NCI-H1105 treated with DMSO at 0.1 percent for 48 hours (cell line): ENCODE results near the gene AGAP1.

Source experiments
- DNase-seq: peaks from one replicate; lab custom pipeline; 2025; lab: John Stamatoyannopoulos, UW

AGAP1 gene

DNA sequence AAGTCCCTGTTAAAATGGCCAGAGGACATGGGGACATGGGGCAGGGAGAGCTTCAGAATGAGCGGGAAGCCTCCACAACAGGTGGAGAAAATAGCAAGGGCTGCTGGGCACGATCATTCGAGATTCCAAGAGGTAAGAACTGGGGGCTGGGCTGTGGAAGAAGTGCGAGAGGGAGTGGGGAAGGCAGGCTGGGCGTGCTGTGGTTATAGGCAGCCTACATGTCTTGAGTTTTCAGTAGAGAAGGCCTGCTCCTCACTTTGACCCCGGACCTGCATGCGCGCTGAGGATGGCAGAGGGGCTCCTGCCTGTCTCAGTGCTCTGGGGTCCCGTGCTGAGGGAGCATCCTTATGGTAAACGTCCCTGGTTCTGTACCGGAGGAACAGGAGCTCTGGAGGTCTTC lies 115.5 kb downstream of the AGAP1 start:
- no peak for DNase-seq

DNA sequence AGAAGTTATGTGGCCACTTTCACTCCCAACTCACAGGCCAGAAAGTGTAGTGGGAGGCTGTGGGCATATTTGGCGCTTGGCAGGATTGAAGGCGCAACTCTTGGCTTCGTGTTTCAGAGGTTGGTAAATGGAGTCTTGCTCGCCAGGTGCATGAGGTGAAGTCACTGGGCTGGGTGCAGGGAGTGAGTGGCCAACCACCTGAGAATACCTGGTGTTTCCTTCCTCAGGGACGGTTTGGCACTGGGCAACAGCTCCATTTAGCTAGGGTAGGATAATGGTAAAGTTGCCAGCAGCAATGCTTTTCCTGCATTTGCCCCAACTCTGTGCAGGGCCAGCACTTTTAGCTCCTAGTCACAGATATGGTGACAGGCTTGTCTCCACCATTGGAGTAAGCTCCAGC lies 115.9 kb downstream of the AGAP1 start:
- DNase-seq = no peak

DNA sequence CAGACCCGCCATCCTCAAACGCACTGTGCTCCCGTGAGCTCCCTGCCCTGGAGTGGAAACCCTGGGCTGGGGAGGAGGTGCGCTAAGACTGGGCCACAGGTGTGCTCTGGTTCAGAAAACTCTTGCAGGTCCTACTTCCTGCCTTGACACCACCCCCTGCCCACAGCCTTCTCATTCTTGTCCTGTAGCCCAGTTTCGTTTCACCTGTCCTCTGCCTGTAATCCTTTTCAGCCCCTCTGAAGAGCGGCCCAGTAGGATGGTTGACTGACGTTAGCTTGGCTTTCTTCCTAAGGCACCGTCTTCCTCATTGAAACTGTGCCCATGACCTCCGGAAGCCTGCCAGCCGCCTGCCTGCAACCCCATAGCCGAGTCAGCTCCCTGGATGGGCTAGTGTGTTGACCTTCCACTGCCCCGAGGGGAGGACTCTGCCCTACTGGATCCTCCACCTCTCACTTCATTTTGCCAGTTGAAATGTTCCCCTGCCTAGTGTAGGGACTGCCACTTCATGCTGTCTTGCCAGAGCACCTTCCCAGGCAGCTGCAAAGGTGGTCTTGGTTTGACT lies 116.9 kb downstream of the AGAP1 start:
- no peak for DNase-seq

DNA sequence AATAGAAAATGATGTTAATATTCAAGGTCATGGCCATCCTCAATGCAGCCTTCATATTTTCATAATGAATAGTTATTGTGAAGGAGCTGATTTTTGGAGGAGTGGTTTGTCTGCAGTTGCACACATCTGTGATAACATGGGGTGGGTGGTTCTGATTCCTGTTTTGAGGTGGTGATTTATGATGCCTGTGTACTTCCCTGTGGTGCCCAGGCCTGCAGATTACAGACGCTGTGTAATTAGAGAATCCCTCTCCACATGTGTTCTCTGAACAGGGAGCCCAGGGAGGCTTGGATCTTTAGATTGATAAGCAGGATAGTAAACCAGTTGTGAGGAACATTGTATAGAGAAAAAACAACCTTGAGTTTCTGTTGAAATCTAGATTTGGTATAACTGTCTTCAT lies 117.5 kb downstream of the AGAP1 start:
- DNase-seq = peak; percentile 27

DNA sequence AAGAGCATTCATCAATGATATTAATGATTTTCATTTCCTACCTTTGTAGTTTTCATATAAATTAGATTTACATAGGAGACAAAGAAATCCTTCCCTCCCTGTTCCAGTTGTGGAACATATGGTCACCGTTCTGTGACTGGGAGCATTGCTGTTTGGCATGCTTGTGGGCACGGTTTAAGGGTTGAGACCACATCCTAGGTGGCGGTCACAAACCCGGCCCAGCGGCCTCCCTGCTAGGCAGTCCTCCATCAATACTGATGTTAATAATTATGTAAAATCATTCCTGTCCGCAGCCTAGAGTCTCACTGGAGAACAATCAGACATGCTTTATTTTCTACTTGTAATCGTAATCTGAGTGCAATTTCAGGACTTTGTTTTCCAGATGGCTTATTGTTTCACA lies 117.9 kb downstream of the AGAP1 start:
- no peak for DNase-seq

DNA sequence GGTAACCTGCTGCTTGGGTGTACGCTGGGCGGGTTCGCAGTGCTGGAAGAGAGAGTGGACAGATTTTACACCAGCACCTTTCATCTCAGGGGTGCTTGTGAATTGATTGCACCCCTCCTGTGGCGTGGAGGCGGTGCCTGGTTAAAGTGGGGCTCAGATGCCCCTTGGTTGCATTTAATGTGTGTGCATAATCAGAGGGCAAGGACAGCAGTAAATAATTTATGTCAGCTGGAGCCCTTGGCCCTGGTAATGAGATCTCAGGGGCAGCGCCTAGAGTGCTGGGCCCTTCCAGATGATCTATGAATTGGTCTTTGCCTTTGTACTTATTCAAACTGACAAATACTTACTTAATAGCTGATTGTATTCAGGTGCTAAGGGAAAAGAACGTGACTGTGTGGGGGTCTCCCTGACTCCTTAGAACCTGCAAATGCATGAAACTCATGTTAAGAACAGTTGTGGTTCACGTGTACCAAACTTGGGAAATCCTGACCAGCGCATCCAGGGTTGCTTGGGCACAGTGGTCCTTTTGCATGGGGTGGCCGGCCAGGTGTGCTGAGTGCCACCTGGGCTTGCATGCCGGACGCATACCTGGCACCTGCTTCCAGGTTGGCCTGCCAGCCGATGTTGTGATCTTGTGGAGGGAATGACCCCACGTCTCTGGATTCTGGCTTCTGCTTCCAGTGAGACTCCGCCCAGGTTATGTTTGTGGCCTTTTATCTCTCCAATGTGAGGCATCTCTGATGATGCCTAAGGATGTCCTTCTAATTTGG lies 118.5 kb downstream of the AGAP1 start:
- DNase-seq = peak; percentile 42

DNA sequence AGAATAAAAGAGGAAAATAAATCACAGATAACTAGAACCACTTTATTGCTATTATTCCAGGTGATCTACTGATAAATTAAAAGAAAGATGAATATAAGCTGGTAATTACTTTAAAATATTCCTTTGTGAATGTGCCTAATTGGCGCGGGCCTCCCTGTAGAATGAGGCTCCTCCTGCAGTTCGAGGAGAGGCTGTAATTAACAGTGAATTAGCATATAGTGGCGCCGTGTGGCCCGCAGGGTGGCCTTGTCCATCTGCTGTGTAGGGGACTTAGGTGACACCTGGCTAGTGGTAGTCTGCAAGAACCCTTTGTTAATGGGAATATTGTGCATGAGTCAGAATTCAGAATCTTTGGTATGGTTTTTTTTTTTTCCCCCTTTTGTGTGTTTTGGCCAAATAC lies 119.8 kb downstream of the AGAP1 start:
- DNase-seq = peak; percentile 82

DNA sequence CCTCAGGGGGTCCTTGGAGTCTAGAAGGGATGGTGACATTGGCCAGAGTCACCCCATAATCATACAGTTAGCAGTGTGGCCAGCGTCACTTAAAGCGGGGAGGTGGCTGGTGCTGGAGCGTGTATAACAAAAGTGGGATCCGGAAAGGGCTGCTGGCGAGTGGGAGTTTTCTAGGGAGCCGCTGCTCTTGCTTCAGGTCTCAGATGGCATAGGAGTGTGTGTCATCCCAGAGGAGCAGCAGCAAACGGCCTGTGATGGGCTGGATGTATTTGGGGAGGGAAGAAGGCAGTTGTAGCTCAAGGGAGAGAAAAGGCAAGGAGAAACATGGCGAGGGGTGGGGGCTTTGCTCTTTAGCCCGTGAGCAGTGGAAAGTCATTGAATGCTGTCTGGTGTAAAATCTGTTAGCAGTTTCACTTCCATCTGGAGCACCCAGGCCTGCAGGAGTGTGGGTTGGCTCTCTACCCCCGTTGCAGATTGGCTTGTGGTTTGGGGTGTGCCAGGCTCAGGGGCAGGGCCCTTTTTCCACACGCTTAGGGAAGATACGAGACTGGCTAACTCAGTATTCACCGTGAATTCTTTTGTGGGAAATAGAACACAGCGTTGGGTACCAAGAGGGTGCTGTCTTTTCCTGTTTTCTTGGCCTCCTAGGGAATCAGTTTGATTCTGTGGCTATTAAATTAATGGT lies 120.5 kb downstream of the AGAP1 start:
- DNase-seq = no peak

DNA sequence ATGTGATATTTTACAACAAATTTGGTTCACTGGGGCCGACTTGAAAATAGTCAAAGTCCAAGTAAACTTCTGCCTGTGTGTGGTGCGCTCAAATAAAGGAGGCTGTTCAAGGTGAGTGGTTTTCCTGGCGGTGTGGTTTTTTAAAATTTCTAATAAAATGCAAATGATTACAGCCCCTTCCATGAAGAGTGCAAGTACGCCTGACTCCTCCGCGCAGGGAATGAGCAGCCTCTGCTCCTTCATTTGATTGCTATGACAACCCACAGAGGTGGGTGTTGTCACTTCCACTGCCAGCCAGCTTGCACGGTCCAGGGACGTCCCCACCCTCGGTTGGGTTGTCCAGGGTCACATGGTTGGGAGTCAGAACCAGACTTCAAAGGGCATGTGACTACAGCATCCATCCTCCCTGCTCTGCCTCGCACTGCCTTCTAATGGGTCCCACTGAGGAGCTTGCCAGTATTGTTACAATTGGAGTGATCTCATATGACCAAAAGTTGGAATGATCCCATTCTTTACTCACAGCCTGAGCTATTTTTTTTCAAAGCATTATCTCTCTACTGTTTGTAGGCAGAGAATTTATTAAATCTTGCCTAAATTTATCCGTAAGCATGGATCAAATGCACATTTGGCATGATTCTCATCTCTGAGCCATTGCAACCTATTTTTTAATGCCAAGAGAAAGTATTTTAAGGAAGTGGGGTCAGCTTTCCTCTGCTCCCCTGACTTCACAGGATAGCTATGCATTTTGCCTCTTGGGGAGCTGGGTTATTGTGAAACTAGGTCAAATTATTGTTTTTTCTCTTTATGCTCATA lies 121.3 kb downstream of the AGAP1 start:
- DNase-seq = peak; percentile 2

DNA sequence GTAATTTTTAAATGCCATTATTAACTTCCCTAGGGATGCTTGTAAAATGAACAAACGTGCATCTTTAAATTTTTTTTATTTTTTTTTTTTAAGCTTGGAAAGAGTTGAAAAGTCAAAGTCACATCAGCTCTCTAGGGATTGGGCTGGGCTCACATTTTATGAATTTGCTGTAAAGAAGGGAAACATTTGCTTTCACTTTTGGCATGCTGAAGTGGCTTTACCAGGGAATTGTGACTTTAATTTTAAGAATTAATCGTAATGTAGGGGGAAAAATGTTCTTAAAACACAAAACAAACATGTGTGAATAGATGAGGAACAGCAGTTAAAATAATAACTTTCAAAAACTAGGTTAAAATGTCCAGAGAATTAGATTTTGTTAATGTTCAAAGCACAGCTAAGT lies 123.0 kb downstream of the AGAP1 start:
- no peak for DNase-seq

DNA sequence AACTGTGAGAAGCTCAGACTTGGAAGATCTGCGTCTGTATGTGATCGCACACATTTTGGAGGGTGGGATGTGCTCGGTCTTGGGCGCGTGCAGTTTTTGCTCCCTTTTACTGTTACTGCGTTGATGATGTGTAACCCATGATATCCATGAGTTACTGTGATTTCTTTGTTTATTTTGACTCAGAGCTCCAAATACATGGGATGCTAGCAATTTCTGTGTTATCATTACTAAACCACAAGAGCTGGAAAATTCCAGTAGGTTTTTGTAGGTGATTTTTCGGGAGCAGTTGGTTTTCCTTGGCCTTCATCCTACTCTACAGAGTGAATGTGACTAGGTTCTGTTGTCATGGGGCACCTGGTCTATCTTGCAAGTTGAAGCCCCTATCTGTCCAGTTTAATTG lies 124.2 kb downstream of the AGAP1 start:
- DNase-seq = no peak

DNA sequence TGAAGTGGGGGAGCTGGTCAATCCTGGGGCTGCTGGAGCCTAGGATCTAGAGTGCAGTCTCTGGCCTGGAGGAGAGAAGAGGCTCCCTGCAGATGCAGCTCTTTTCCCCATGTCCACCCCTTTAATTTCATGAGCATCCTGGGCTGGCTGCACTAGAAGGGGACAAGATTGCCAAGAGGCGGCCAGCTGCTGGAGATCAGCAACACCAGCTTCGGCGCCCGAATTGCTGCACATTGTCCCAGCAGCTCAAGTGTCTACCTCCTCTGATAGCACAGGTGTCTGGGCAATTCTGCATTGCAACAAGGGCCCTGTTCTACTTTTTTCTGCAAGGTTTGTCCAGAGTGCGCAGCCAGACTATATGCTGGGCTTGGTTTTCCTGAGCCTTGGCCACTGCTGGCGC lies 125.7 kb downstream of the AGAP1 start:
- no peak for DNase-seq

DNA sequence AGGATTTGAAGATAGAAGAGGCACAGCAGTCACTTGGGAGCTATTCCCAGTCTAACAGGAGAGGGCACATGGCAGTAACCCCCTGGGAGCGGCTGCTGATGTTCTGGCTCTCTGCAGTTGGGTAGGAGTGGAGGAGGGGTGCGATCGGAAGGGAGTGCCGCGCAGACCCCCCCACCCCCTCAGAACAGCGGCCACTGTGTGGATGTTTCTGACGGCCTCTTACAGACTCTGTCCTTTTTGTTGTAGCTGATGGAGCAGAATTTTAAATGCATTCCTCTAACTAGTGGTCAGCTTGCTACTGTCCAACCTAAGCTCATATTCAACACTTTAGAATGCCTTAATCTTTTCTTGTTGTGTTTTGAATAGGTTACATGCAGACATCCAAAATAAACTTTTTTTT lies 127.9 kb downstream of the AGAP1 start:
- no peak for DNase-seq

DNA sequence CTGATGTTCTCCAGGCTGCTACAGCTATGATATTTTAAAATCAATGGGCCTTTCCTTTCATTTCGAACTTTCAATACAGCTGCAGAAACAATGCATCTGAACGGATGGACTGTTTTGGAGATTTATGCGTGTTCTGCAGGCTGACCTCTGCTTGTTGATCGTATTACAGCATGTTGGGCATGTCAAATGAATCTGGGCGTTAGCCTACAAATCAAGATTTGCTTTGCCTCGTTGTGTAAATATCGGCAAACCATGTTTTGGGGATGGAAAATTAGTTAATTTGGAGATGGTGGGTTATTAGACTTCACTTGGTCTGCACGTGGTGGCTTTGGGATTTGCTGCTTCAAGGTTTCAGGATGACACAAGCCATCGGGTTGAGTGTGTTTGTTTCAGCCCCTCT lies 129.3 kb downstream of the AGAP1 start:
- no peak for DNase-seq

DNA sequence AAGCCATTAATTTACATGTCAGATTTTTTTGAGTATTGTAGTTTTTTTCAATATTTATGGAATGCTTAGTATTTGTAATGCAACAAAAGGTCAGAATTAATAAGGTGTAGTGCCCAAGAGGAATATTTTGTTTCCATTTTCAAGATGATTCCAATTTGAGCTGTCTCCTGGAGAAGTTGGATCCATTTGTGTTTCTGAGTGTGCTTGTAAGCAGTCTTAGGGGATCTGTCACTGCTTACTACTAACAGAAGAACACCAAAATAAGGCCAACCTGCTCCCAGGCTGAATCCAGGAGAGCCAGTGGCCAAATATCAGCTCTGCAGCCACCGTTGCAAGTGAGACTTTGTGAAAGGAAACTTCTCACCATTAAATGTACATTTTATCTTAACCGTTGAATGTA lies 129.9 kb downstream of the AGAP1 start:
- no peak for DNase-seq

DNA sequence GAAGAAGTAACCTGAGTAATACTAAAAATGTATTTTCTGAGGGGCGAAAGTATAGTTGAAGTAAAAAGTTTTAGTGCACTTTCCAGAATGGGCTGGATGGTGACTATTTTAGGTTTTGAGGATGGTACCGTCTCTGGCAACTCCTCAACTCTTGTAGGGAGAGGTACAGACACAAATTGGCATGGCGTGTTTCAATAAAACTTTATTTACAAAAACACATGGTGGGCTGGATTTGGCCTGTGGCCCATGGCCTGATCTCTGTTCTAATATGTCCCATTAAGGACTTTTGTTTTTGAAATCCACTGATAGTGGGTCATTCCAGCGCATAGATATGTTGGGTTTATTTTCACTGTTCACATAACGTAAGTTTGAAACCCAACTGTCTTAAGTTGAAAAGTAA lies 132.8 kb downstream of the AGAP1 start:
- DNase-seq = no peak

DNA sequence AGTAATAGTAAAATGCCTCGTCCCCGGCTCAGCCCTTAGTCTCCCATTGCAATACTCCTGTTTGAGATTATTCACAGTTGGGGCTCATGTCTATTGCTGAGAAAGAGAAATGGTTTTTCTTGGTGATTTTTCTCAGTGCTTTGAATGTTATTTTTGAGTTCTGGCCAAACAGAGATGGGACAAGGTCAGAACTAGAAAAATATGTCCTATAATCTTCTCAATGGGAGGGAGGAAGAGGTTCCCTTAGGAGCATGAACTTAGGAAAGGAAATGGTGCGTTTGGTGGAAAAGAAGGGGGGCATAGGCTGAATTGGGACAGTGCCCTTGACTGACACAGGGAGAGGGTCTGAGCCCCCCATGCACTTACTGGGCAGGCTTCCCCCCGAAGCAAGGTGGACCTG lies 133.8 kb downstream of the AGAP1 start:
- no peak for DNase-seq

DNA sequence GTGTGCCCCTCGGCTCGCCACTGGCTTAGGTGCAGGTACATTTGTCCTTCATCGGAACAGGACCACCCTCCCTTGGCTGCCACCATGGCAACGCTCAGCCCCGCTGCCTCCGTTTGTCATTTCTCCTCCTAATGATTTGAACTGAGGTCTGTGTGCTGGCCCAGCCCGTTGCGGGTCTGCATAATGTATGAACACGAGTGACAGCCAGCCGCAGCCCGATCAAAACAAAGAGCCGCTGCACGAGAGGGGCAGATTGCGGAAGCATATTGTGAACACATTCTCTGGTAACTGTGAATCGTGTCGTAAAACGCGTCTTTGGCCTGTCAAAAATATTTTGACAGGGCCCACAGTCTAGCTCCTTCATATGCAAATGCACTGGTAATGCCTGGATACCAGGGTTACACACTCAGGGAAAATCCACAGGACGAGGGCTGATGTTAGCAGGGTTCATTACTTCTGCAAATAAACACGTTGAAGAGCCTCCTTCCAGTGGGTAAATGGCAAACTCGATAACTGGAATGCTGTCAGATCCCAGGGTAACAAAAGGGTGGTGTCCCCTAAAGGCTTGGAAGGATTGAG lies 137.0 kb downstream of the AGAP1 start:
- no peak for DNase-seq

DNA sequence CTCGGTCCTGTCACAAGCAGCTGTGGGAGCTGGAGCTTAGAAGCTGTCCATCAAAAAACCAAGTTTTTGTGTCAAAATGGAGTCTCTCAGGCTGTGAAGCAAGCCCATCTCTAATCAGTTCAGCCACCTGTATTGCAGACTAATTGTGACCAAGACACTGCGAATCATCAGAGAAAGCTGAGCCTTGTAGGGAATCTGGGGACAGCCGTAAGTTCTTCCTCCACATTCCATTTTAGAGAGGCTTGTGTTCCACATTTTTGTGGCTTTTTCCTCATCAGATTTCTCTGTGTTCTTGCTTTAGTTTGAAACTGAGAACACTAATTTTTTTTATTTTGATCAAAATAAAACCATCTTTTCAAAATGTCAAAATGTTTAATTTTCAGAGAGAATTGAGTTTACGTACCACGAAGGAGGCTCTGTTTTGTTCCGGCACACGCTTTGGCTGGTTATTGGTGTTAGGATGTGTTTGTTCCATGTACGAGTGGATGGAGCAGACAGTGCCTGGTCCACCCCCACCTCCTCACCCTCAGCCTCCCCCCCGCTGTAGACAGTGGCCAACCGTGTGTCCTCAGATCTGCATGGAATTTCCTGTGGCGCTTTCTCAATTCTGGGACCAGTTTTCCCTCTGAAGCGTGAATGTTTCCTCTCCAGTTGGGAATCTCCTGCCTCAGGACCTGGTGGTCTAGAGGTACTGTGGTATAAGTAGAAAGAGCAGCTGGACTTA lies 140.8 kb downstream of the AGAP1 start:
- DNase-seq = no peak

DNA sequence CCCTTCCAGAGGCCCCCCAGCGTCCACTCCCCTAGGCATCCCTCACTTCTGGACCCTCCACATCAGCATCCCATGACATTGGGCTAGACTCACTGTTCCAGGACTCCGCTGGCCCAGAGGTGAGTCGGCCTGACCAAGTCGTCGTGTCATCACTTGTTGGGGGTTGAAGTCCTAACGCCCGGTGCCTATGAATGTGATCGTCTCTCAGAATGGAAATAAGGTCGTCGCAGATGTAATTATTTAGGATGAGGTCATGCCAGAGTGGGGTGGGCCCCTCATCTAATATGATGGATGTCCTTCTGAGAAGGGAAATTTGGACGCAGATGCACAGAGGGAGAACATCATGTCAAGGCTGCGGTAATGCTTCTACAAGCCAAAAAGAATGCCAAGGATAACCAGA lies 142.7 kb downstream of the AGAP1 start:
- no peak for DNase-seq

DNA sequence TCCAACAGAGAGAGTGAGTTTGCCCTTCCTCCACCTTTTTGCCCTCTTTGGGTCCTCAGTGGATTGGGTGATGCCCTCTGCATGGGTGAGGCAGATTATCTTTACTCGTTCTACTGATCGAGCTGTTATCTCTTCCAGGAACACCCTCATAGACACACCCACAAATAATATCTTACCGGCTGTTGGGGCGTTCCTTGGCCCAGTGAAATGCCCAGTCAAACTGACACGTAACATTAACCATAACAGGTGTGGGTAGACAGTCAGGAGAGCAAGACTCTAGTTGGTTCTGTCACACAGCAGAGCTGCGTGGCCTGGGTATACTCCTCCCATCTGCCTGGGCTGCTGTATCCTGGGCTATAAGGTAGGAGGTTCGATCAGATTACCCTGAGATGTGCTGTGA lies 144.1 kb downstream of the AGAP1 start:
- DNase-seq = no peak
